DND-41 (cell line): Measurements from ENCODE around the gene MBOAT7.

Source experiments
- CTCF ChIP-seq: IDR thresholded peaks from 2 replicates; pipeline ENCODE4 v1.5.1; 2012; ENCODE audit warnings: borderline replicate concordance, low read length, moderate library complexity, mild to moderate bottlenecking; ENCODE audit not compliant: poor library complexity, severe bottlenecking; ENCODE audit errors: extremely low read depth
- EZH2 ChIP-seq: IDR thresholded peaks from 3 replicates; pipeline ENCODE4 v1.6.1; 2012; ENCODE audit warnings: borderline replicate concordance, low read depth, mild to moderate bottlenecking, moderate library complexity, low read length, inconsistent platforms; ENCODE audit not compliant: severe bottlenecking

GRCh38 chr19:54178581-54179261 is 10.7 kb downstream of the MBOAT7 start:
- TF ChIP-seq CTCF: no peak
- no peak for TF ChIP-seq EZH2
